Activated CD8-positive, alpha-beta memory T cell treated with anti-CD3 and anti-CD28 coated beads, Interleukin-2, amount 10 ng/mL, durations not matched to agents 7 days and 5 days (primary cell): Measurements from ENCODE around the gene EARS2. TPM values are rescaled to one million over a fixed set of nuclear protein-coding genes. Genes with fewer than 3 reads are reported as not detected.

Experiments used
- ATAC-seq: fragments of 150-1000 bp; cut with Tn5 transposase; one replicate; pipeline ENCODE4 v1.10.0; 2021; ENCODE audit warnings: moderate library complexity
- CTCF ChIA-PET: fragments of 350-600 bp; sonication (Branson Sonifier 250); formaldehyde crosslinking; loops from one replicate; lab custom pipeline; 2021; ENCODE audit warnings: antibody characterized with exemption; lab: Charles Lee
- DNase-seq: peaks from one replicate; pipeline ENCODE4 v3.0.0-alpha.2; 2020
- H3K27ac Mint-ChIP-seq: one replicate; pipeline ENCODE4 v1.8.0; 2021; ENCODE audit warnings: mild to moderate bottlenecking, mixed read lengths
- H3K27me3 Mint-ChIP-seq: one replicate; pipeline ENCODE4 v1.8.0; 2021; ENCODE audit warnings: mixed read lengths
- H3K36me3 Mint-ChIP-seq: one replicate; pipeline ENCODE4 v1.8.0; 2021; ENCODE audit warnings: mild to moderate bottlenecking, mixed read lengths
- H3K4me1 Mint-ChIP-seq: one replicate; pipeline ENCODE4 v1.8.0; 2021; ENCODE audit warnings: mixed read lengths
- H3K4me3 Mint-ChIP-seq: one replicate; pipeline ENCODE4 v1.8.0; 2021; ENCODE audit warnings: mild to moderate bottlenecking, moderate library complexity, mixed read lengths
- H3K9me3 Mint-ChIP-seq: one replicate; pipeline ENCODE4 v1.8.0; 2022; ENCODE audit warnings: low read depth, mixed read lengths
- total RNA-seq, 2 experiments: library from RNA; stranded (reverse); gene quantifications; one replicate each; pipeline ENCODE4 v1.2.3, GENCODE V29; 2021

Gene EARS2
- total RNA-seq, 2 experiments from 2014 or later: 14.3 to 15.9 TPM

GRCh38 chr16:23505671-23506605 is 51.2 kb downstream of the EARS2 start:
- Mint-ChIP-seq H3K9me3 (no peaks in the 10 kb centered on the region), H3K36me3 (peaks cover 29% of the 10 kb centered on the region), H3K4me1 (peaks cover 75% of the 10 kb centered on the region), H3K27me3 (no peaks in the 10 kb centered on the region), H3K27ac (peak overlapping the region; percentile 64), H3K4me3 (no peak overlapping the region)
- CTCF ChIA-PET: interaction anchor here (0.8 to 3.6 kb wide), 6 partner anchors 9 to 91 kb away, joined by 3 to 22 read pairs (median 4); partner anchors contain the start of genes NDUFAB1 and UBFD1
- ATAC-seq (no peak), DNase-seq (no peak)

- CTCF ChIA-PET: interaction anchor here (0.8 to 3.6 kb wide), 11 partner anchors 9 to 372 kb away, joined by 3 to 22 read pairs (median 3); partner anchors contain the start of genes EARS2, NDUFAB1, PLK1 and UBFD1
- H3K36me3 Mint-ChIP-seq: peaks cover 31% of the 10 kb centered on the region
- H3K4me1 Mint-ChIP-seq: peaks cover 75% of the 10 kb centered on the region
Observed at GRCh38 chr16:23505180-23505665, 51.9 kb downstream of the EARS2 start.

GRCh38 chr16:23504453-23505179 is 52.5 kb downstream of the EARS2 start:
- CTCF ChIA-PET: interaction anchor here (0.6 to 3.6 kb wide), 13 partner anchors 9 to 373 kb away, joined by 3 to 22 read pairs (median 3); partner anchors contain the start of genes EARS2, NDUFAB1, PLK1 and UBFD1
- H3K4me3 Mint-ChIP-seq: peak overlapping the region; percentile 34
- H3K36me3 Mint-ChIP-seq: peaks cover 31% of the 10 kb centered on the region
- peaks cover 76% of the 10 kb centered on the region for H3K4me1 Mint-ChIP-seq
- peak overlapping the region; percentile 71 for H3K27ac Mint-ChIP-seq
- peak; percentile 97 for DNase-seq
- H3K27me3 Mint-ChIP-seq: no peaks in the 10 kb centered on the region
- H3K9me3 Mint-ChIP-seq: no peaks in the 10 kb centered on the region
- peak; percentile 89 for ATAC-seq

More at GRCh38 chr16:23505180-23505665, 51.9 kb downstream of the EARS2 start:
- H3K27me3 Mint-ChIP-seq: no peaks in the 10 kb centered on the region
- no peaks in the 10 kb centered on the region for H3K9me3 Mint-ChIP-seq
- DNase-seq (no peak), ATAC-seq (no peak)
- peak overlapping the region; percentile 31 for H3K4me3 Mint-ChIP-seq
- peak overlapping the region; percentile 71 for H3K27ac Mint-ChIP-seq

GRCh38 chr16:23504076-23504452 is 53.1 kb downstream of the EARS2 start:
- ATAC-seq: peak; percentile 5
- peak; percentile 57 for DNase-seq
- CTCF ChIA-PET: interaction anchor here (1.1 to 3.6 kb wide), 8 partner anchors 10 to 93 kb away, joined by 3 to 22 read pairs (median 5); partner anchors contain the start of genes EARS2, NDUFAB1 and UBFD1
- Mint-ChIP-seq H3K9me3 (no peaks in the 10 kb centered on the region), H3K4me1 (peaks cover 72% of the 10 kb centered on the region), H3K27ac (peak overlapping the region; percentile 71), H3K27me3 (no peaks in the 10 kb centered on the region), H3K4me3 (peak overlapping the region; percentile 34), H3K36me3 (peaks cover 27% of the 10 kb centered on the region)

- peaks cover 16% of the 10 kb centered on the region for H3K36me3 Mint-ChIP-seq
- H3K9me3 Mint-ChIP-seq: no peaks in the 10 kb centered on the region
- DNase-seq (no peak), ATAC-seq (no peak)
- H3K27ac Mint-ChIP-seq: peak overlapping the region; percentile 27
- no peak overlapping the region for H3K4me3 Mint-ChIP-seq
- H3K4me1 Mint-ChIP-seq: peaks cover 64% of the 10 kb centered on the region
- H3K27me3 Mint-ChIP-seq: no peaks in the 10 kb centered on the region
- CTCF ChIA-PET: no interaction called here
Observed at GRCh38 chr16:23502466-23502865, 54.7 kb downstream of the EARS2 start.

GRCh38 chr16:23501291-23501690 is 55.9 kb downstream of the EARS2 start:
- no peaks in the 10 kb centered on the region for H3K27me3 Mint-ChIP-seq
- CTCF ChIA-PET: no interaction called here
- peaks cover 10% of the 10 kb centered on the region for H3K36me3 Mint-ChIP-seq
- peak overlapping the region; percentile 20 for H3K27ac Mint-ChIP-seq
- H3K4me3 Mint-ChIP-seq: no peak overlapping the region
- no peaks in the 10 kb centered on the region for H3K9me3 Mint-ChIP-seq
- DNase-seq: no peak
- H3K4me1 Mint-ChIP-seq: peaks cover 60% of the 10 kb centered on the region
- no peak for ATAC-seq

GRCh38 chr16:23500862-23501225 is 56.3 kb downstream of the EARS2 start:
- Mint-ChIP-seq H3K4me3 (no peak overlapping the region), H3K27me3 (no peaks in the 10 kb centered on the region), H3K4me1 (peaks cover 56% of the 10 kb centered on the region), H3K9me3 (no peaks in the 10 kb centered on the region), H3K36me3 (peaks cover 10% of the 10 kb centered on the region), H3K27ac (no peak overlapping the region)
- CTCF ChIA-PET: no interaction called here
- no peak for DNase-seq
- ATAC-seq: no peak

- Mint-ChIP-seq H3K27ac (no peak overlapping the region), H3K9me3 (no peaks in the 10 kb centered on the region), H3K36me3 (peaks cover 10% of the 10 kb centered on the region), H3K4me1 (peaks cover 51% of the 10 kb centered on the region), H3K4me3 (no peak overlapping the region), H3K27me3 (no peaks in the 10 kb centered on the region)
- CTCF ChIA-PET: interaction anchor here (0.7 kb wide), 1 partner anchor 65 kb away, joined by 3 read pairs; no protein-coding TSS in a partner anchor
- no peak for ATAC-seq
- DNase-seq: no peak
Observed at GRCh38 chr16:23500212-23500861, 56.8 kb downstream of the EARS2 start.

- H3K27ac Mint-ChIP-seq: no peak overlapping the region
Observed at GRCh38 chr16:23499801-23500200, 57.3 kb downstream of the EARS2 start.

GRCh38 chr16:23498863-23499262 is 58.3 kb downstream of the EARS2 start:
- Mint-ChIP-seq H3K9me3 (no peaks in the 10 kb centered on the region), H3K36me3 (peaks cover 13% of the 10 kb centered on the region), H3K4me1 (peaks cover 36% of the 10 kb centered on the region), H3K27ac (no peak overlapping the region), H3K27me3 (no peaks in the 10 kb centered on the region), H3K4me3 (no peak overlapping the region)
- DNase-seq: no peak
- CTCF ChIA-PET: interaction anchor here (0.6 kb wide), 1 partner anchor 98 kb away, joined by 3 read pairs; the partner anchor contains the start of gene NDUFAB1
- no peak for ATAC-seq

More at GRCh38 chr16:23499801-23500200, 57.3 kb downstream of the EARS2 start:
- CTCF ChIA-PET: interaction anchor here (0.7 kb wide), 1 partner anchor 64 kb away, joined by 3 read pairs; no protein-coding TSS in a partner anchor
- peaks cover 10% of the 10 kb centered on the region for H3K36me3 Mint-ChIP-seq
- no peak for DNase-seq
- no peak for ATAC-seq
- H3K27me3 Mint-ChIP-seq: no peaks in the 10 kb centered on the region
- no peak overlapping the region for H3K4me3 Mint-ChIP-seq
- H3K4me1 Mint-ChIP-seq: peaks cover 46% of the 10 kb centered on the region
- no peaks in the 10 kb centered on the region for H3K9me3 Mint-ChIP-seq

- no peak overlapping the region for H3K27ac Mint-ChIP-seq
- peaks cover 25% of the 10 kb centered on the region for H3K4me1 Mint-ChIP-seq
- CTCF ChIA-PET: interaction anchor here (1.1 kb wide), 1 partner anchor 21 kb away, joined by 4 read pairs; no protein-coding TSS in a partner anchor
- no peak for DNase-seq
- H3K4me3 Mint-ChIP-seq: no peak overlapping the region
- peaks cover 16% of the 10 kb centered on the region for H3K36me3 Mint-ChIP-seq
- H3K27me3 Mint-ChIP-seq: no peaks in the 10 kb centered on the region
- no peaks in the 10 kb centered on the region for H3K9me3 Mint-ChIP-seq
- no peak for ATAC-seq
Observed at GRCh38 chr16:23497543-23497868, 59.6 kb downstream of the EARS2 start.

- H3K27ac Mint-ChIP-seq: no peak overlapping the region
- CTCF ChIA-PET: interaction anchor here (1.1 to 1.7 kb wide), 2 partner anchors 19 to 21 kb away, joined by 4 read pairs; no protein-coding TSS in a partner anchor
- H3K4me3 Mint-ChIP-seq: no peak overlapping the region
- DNase-seq (no peak), ATAC-seq (no peak)
- no peaks in the 10 kb centered on the region for H3K27me3 Mint-ChIP-seq
- peaks cover 11% of the 10 kb centered on the region for H3K36me3 Mint-ChIP-seq
- no peaks in the 10 kb centered on the region for H3K9me3 Mint-ChIP-seq
- peaks cover 20% of the 10 kb centered on the region for H3K4me1 Mint-ChIP-seq
Observed at GRCh38 chr16:23496821-23497542, 60.2 kb downstream of the EARS2 start.
